H9 (cell line): Measurements from ENCODE around the gene DPP10. TPM values are rescaled to one million over a fixed set of nuclear protein-coding genes. Genes with fewer than 3 reads are reported as not detected.

Experiments
- DNase-seq: peaks from one replicate; pipeline ENCODE4 v3.0.0-alpha.2; 2017
- H2AFZ ChIP-seq: one replicate; pipeline ENCODE4 v1.6.1; 2013; ENCODE audit warnings: mild to moderate bottlenecking, low read length, control low read depth, moderate library complexity
- H2AK5ac ChIP-seq: 2 replicates; pipeline ENCODE4 v1.6.1; 2013; ENCODE audit warnings: low read length, control low read depth, mixed read lengths; ENCODE audit not compliant: insufficient read length
- H2BK120ac ChIP-seq: one replicate; pipeline ENCODE4 v1.6.1; 2013; ENCODE audit warnings: low read depth, mild to moderate bottlenecking, low read length, control low read depth, inconsistent platforms; ENCODE audit not compliant: poor library complexity, severe bottlenecking
- H2BK12ac ChIP-seq: 2 replicates; pipeline ENCODE4 v1.6.1; 2013; ENCODE audit warnings: low read length, control low read depth, mixed read lengths, low read depth; ENCODE audit not compliant: insufficient read length
- H2BK15ac ChIP-seq: 2 replicates; pipeline ENCODE4 v1.6.1; 2013; ENCODE audit warnings: low read depth, low read length, control low read depth
- H2BK20ac ChIP-seq: one replicate; pipeline ENCODE4 v1.6.1; 2013; ENCODE audit warnings: low read depth, mild to moderate bottlenecking, low read length, control low read depth, inconsistent platforms; ENCODE audit not compliant: poor library complexity, severe bottlenecking
- H2BK5ac ChIP-seq: 2 replicates; pipeline ENCODE4 v1.6.1; 2013; ENCODE audit warnings: low read length, control low read depth, mixed read lengths; ENCODE audit not compliant: insufficient read length
- H3K14ac ChIP-seq: 2 replicates; pipeline ENCODE4 v1.6.1; 2013; ENCODE audit warnings: low read length, control low read depth; ENCODE audit not compliant: insufficient read depth
- H3K18ac ChIP-seq: 2 replicates; pipeline ENCODE4 v1.6.1; 2013; ENCODE audit warnings: low read depth, mild to moderate bottlenecking, mixed read lengths, low read length, control low read depth; ENCODE audit not compliant: insufficient read length
- H3K23ac ChIP-seq: 2 replicates; pipeline ENCODE4 v1.6.1; 2013; ENCODE audit warnings: low read length, control low read depth, mixed read lengths, low read depth; ENCODE audit not compliant: insufficient read length
- H3K23me2 ChIP-seq: 2 replicates; pipeline ENCODE4 v1.6.1; 2013; ENCODE audit warnings: low read depth, mild to moderate bottlenecking, mixed read lengths, low read length, control low read depth; ENCODE audit not compliant: insufficient read length, poor library complexity, severe bottlenecking
- H3K27ac ChIP-seq: 2 replicates; pipeline ENCODE4 v1.5.1; 2013; ENCODE audit warnings: low read length, control low read depth, mixed read lengths, low read depth; ENCODE audit not compliant: insufficient read length
- H3K27me3 ChIP-seq: 2 replicates; pipeline ENCODE4 v1.6.1; 2013; ENCODE audit warnings: low read length, control low read depth, inconsistent platforms; ENCODE audit not compliant: insufficient read depth
- H3K4ac ChIP-seq: 2 replicates; pipeline ENCODE4 v1.6.1; 2013; ENCODE audit warnings: low read depth, mild to moderate bottlenecking, control low read depth, inconsistent platforms, low read length, moderate library complexity
- H3K4me1 ChIP-seq: 2 replicates; pipeline ENCODE4 v1.6.1; 2013; ENCODE audit warnings: low read length, control low read depth, inconsistent platforms; ENCODE audit not compliant: insufficient read depth
- H3K4me2 ChIP-seq: 2 replicates; pipeline ENCODE4 v1.6.1; 2013; ENCODE audit warnings: low read length, control low read depth, mixed read lengths; ENCODE audit not compliant: insufficient read length, insufficient read depth
- H3K56ac ChIP-seq: 2 replicates; pipeline ENCODE4 v1.6.1; 2013; ENCODE audit warnings: low read depth, mild to moderate bottlenecking, mixed read lengths, low read length, control low read depth; ENCODE audit not compliant: insufficient read length
- H3K79me1 ChIP-seq: 2 replicates; pipeline ENCODE4 v1.6.1; 2013; ENCODE audit warnings: low read depth, mild to moderate bottlenecking, moderate library complexity, low read length, control low read depth, inconsistent platforms; ENCODE audit not compliant: insufficient read depth, poor library complexity, severe bottlenecking
- H3K79me2 ChIP-seq: 2 replicates; pipeline ENCODE4 v1.6.1; 2013; ENCODE audit warnings: low read length, control low read depth, inconsistent platforms; ENCODE audit not compliant: insufficient read depth
- H3K9ac ChIP-seq: 2 replicates; pipeline ENCODE4 v1.6.1; 2013; ENCODE audit warnings: low read length, control low read depth, mixed read lengths; ENCODE audit not compliant: insufficient read length; ENCODE audit errors: extremely low read depth
- H3K9me3 ChIP-seq: one replicate; pipeline ENCODE4 v1.6.1; 2013; ENCODE audit warnings: low read depth, low read length, inconsistent platforms; ENCODE audit not compliant: control insufficient read depth
- H3T11ph ChIP-seq: one replicate; pipeline ENCODE4 v1.6.1; 2013; ENCODE audit warnings: mild to moderate bottlenecking, low read length, control low read depth, inconsistent platforms
- H4K20me1 ChIP-seq: one replicate; pipeline ENCODE4 v1.6.1; 2013; ENCODE audit not compliant: control insufficient read depth, insufficient read length, insufficient read depth
- H4K5ac ChIP-seq: 2 replicates; pipeline ENCODE4 v1.6.1; 2013; ENCODE audit warnings: low read depth, mild to moderate bottlenecking, mixed read lengths, low read length, control low read depth; ENCODE audit not compliant: insufficient read length
- H4K8ac ChIP-seq: replicated peaks from 2 replicates; pipeline ENCODE4 v1.6.1; 2013; ENCODE audit warnings: low read length, control low read depth, mixed read lengths, low read depth; ENCODE audit not compliant: insufficient read length
- H4K91ac ChIP-seq: 2 replicates; pipeline ENCODE4 v1.6.1; 2013; ENCODE audit warnings: low read depth, mild to moderate bottlenecking, moderate library complexity, mixed read lengths, low read length, control low read depth; ENCODE audit not compliant: insufficient read length
- H3K27ac Mint-ChIP-seq, 3 experiments: 2 replicates in 2 of 3; 3 replicates in 1 of 3; pipeline ENCODE4 v1.8.0; 2020 to 2021; ENCODE audit warnings: mixed read lengths in 3 of 3, mild to moderate bottlenecking in 1 of 3, moderate library complexity in 1 of 3
- H3K27me3 Mint-ChIP-seq: 2 replicates; pipeline ENCODE4 v1.8.0; 2021; ENCODE audit warnings: low read depth, mild to moderate bottlenecking, moderate library complexity, mixed read lengths
- H3K36me3 Mint-ChIP-seq, 3 experiments: 2 replicates in 2 of 3; 3 replicates in 1 of 3; pipeline ENCODE4 v1.8.0; 2020 to 2021; ENCODE audit warnings: low read depth in 3 of 3, mixed read lengths in 3 of 3; ENCODE audit not compliant: insufficient read depth in 1 of 3
- H3K4me1 Mint-ChIP-seq, 2 experiments: 2 replicates each; pipeline ENCODE4 v1.8.0; 2020; ENCODE audit warnings: mixed read lengths in 2 of 2
- H3K4me3 Mint-ChIP-seq, 2 experiments: 2 replicates in 1 of 2; 3 replicates in 1 of 2; pipeline ENCODE4 v1.8.0; 2020 to 2021; ENCODE audit warnings: mild to moderate bottlenecking in 2 of 2, mixed read lengths in 2 of 2, moderate library complexity in 1 of 2
- H3K9me3 Mint-ChIP-seq, 2 experiments: 2 replicates in 1 of 2; 3 replicates in 1 of 2; pipeline ENCODE4 v1.8.0; 2020; ENCODE audit warnings: mild to moderate bottlenecking in 2 of 2, mixed read lengths in 2 of 2, moderate library complexity in 1 of 2
- CTCF ChIP-seq: fragments of 200-600 bp; sonication (generic); conservative IDR thresholded peaks from 3 replicates; pipeline ENCODE4 v1.8.0; 2021; ENCODE audit warnings: antibody characterized with exemption, mild to moderate bottlenecking
- WGBS: extraction: QIAGEN DNeasy Blood & Tissue Kit; methylation state at CpG from one replicate; pipeline ENCODE4 v1.1.7; 2013; ENCODE audit warnings: missing lambda C conversion rate, low lambda C conversion rate, mixed read lengths; ENCODE audit not compliant: insufficient read length; ENCODE audit errors: extremely low coverage; 5-methylcytosine and 5-hydroxymethylcytosine counted together
- total RNA-seq: library from RNA; stranded (reverse); gene quantifications from 2 replicates; pipeline ENCODE4 v1.2.1, GENCODE V29; 2021

The DPP10 gene
- total RNA-seq, 1 experiment from 2014 or later: 11.3 TPM

- no peak overlapping the region for H3T11ph ChIP-seq
- no peak overlapping the region for H3K23ac ChIP-seq
- no peak overlapping the region for H2BK20ac ChIP-seq
- no peaks in the 10 kb centered on the region for H3K79me1 ChIP-seq
- no peak overlapping the region for H2BK5ac ChIP-seq
- H3K14ac ChIP-seq: no peak overlapping the region
- no peaks in the 10 kb centered on the region for H3K23me2 ChIP-seq
- no peak overlapping the region for H3K4ac ChIP-seq
- H3K27ac ChIP-seq: no peak overlapping the region
- no peak overlapping the region for H2AK5ac ChIP-seq
- H3K4me2 ChIP-seq: no peak overlapping the region
- H4K91ac ChIP-seq: no peak overlapping the region
- H3K9ac ChIP-seq: no peak overlapping the region
- H3K4me3 Mint-ChIP-seq: no peak overlapping the region
- no peak for TF ChIP-seq CTCF
- H2BK15ac ChIP-seq: no peak overlapping the region
- no peak overlapping the region for H3K56ac ChIP-seq
- H2AFZ ChIP-seq: no peak overlapping the region
- no peak overlapping the region for H4K5ac ChIP-seq
- H3K27me3 Mint-ChIP-seq: no peaks in the 10 kb centered on the region
- H4K8ac ChIP-seq: no peak overlapping the region
- H2BK120ac ChIP-seq: no peak overlapping the region
- no peak overlapping the region for H3K18ac ChIP-seq
- H3K9me3 ChIP-seq: no peaks in the 10 kb centered on the region
- no peaks in the 10 kb centered on the region for H3K27me3 ChIP-seq
- H3K27ac Mint-ChIP-seq: no peak overlapping the region
- no peak for DNase-seq
- no CpG with 5 or more reads among the region's 7 CpGs for whole genome bisulfite sequencing
- no peaks in the 10 kb centered on the region for H3K4me1 Mint-ChIP-seq
- H3K36me3 Mint-ChIP-seq: peaks cover 0 to 20% (median 0%) of the 10 kb centered on the region in 3 experiments; a peak in 2 of 7 replicates
- no peak overlapping the region for H2BK12ac ChIP-seq
- no peaks in the 10 kb centered on the region for H3K4me1 ChIP-seq
- H4K20me1 ChIP-seq: no peaks in the 10 kb centered on the region
- H3K79me2 ChIP-seq: no peaks in the 10 kb centered on the region
- peaks cover 2 to 9% of the 10 kb centered on the region in 2 experiments; a peak in 3 of 5 replicates for H3K9me3 Mint-ChIP-seq
These were observed 492.6 kb downstream of the DPP10 start for GRCh38 chr2:114935031-114935430.
